Neural progenitor cell (in vitro differentiated cells): Measurements from ENCODE around the gene WASHC4.

Source experiments
- EZH2 ChIP-seq: fragments of 200-600 bp; sonication (generic); IDR thresholded peaks from 2 replicates; pipeline ENCODE4 v1.6.1; 2017; ENCODE audit warnings: antibody characterized with exemption, mild to moderate bottlenecking, moderate library complexity
- TF ChIP-seq, protein P1 (sequence below): fragments of 200-600 bp; sonication (generic); IDR thresholded peaks from 2 replicates; pipeline ENCODE4 v1.5.1; 2017; ENCODE audit warnings: antibody characterized with exemption, mild to moderate bottlenecking

GRCh38 chr12:105171691-105172436, 64.3 kb downstream of the WASHC4 start:
- TF ChIP-seq, protein P1, sequence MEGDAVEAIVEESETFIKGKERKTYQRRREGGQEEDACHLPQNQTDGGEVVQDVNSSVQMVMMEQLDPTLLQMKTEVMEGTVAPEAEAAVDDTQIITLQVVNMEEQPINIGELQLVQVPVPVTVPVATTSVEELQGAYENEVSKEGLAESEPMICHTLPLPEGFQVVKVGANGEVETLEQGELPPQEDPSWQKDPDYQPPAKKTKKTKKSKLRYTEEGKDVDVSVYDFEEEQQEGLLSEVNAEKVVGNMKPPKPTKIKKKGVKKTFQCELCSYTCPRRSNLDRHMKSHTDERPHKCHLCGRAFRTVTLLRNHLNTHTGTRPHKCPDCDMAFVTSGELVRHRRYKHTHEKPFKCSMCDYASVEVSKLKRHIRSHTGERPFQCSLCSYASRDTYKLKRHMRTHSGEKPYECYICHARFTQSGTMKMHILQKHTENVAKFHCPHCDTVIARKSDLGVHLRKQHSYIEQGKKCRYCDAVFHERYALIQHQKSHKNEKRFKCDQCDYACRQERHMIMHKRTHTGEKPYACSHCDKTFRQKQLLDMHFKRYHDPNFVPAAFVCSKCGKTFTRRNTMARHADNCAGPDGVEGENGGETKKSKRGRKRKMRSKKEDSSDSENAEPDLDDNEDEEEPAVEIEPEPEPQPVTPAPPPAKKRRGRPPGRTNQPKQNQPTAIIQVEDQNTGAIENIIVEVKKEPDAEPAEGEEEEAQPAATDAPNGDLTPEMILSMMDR = no peak
- no peak for TF ChIP-seq EZH2
